ENCODE results near the gene NXNL1.

- TF ChIP-seq POLR2AphosphoS5 (IDR thresholded peaks at IDR 0.05; ENCODE audit: low read depth, low read length) (no peak), TAF1 (IDR thresholded peaks at IDR 0.05; ENCODE audit: borderline replicate concordance, insufficient read depth, low read length) (no peak)
- TF ChIP-seq, protein P1, sequence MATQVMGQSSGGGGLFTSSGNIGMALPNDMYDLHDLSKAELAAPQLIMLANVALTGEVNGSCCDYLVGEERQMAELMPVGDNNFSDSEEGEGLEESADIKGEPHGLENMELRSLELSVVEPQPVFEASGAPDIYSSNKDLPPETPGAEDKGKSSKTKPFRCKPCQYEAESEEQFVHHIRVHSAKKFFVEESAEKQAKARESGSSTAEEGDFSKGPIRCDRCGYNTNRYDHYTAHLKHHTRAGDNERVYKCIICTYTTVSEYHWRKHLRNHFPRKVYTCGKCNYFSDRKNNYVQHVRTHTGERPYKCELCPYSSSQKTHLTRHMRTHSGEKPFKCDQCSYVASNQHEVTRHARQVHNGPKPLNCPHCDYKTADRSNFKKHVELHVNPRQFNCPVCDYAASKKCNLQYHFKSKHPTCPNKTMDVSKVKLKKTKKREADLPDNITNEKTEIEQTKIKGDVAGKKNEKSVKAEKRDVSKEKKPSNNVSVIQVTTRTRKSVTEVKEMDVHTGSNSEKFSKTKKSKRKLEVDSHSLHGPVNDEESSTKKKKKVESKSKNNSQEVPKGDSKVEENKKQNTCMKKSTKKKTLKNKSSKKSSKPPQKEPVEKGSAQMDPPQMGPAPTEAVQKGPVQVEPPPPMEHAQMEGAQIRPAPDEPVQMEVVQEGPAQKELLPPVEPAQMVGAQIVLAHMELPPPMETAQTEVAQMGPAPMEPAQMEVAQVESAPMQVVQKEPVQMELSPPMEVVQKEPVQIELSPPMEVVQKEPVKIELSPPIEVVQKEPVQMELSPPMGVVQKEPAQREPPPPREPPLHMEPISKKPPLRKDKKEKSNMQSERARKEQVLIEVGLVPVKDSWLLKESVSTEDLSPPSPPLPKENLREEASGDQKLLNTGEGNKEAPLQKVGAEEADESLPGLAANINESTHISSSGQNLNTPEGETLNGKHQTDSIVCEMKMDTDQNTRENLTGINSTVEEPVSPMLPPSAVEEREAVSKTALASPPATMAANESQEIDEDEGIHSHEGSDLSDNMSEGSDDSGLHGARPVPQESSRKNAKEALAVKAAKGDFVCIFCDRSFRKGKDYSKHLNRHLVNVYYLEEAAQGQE (IDR thresholded peaks at IDR 0.05; ENCODE audit: insufficient read depth in 1 of 2, low read depth in 2 of 2, low read length in 2 of 2), result no peak
Observed at GRCh38 chr19:17487284-17488121, 26.8 kb upstream of the NXNL1 start.
